Vagina (tissue), 2 donors: ENCODE measurements around the gene WWOX.

ENCODE experiments used
- CTCF ChIP-seq, 3 experiments: fragments of 450-650 bp in 2 of 3; fragments of 200-600 bp in 1 of 3; sonication (generic) in 1 of 3; IDR thresholded peaks; one replicate each; pipeline ENCODE4 v1.5.1; 2017 to 2019; ENCODE audit warnings: antibody characterized with exemption in 3 of 3, mild to moderate bottlenecking in 2 of 3, moderate library complexity in 2 of 3
- POLR2A ChIP-seq, 2 donors: fragments of 450-650 bp; IDR thresholded peaks; one replicate each; pipeline ENCODE4 v1.6.1; 2017; ENCODE audit warnings: antibody characterized with exemption in 2 of 2, mild to moderate bottlenecking in 2 of 2, moderate library complexity in 2 of 2
- POLR2AphosphoS5 ChIP-seq, 2 donors: sonication (generic); formaldehyde crosslinking; IDR thresholded peaks; one replicate each; pipeline ENCODE4 v1.9.0; 2017; ENCODE audit warnings: antibody characterized with exemption in 2 of 2, mild to moderate bottlenecking in 2 of 2, low read depth in 1 of 2; ENCODE audit not compliant: insufficient read depth in 1 of 2

GRCh38 chr16:79081297-79082066 lies 982.0 kb downstream of the WWOX start:
- TF ChIP-seq POLR2AphosphoS5 (IDR thresholded peaks at IDR 0.05; ENCODE audit: insufficient read depth in 1 of 2, low read depth in 1 of 2) = no peak
- TF ChIP-seq CTCF (IDR thresholded peaks at IDR 0.05) = no peak
- TF ChIP-seq POLR2A (IDR thresholded peaks at IDR 0.05) = no peak
